PC-3 (cell line): ENCODE data around the gene OPA3.

Experiments
- EZH2 ChIP-seq: fragments of 300-600 bp; sonication (generic); IDR thresholded peaks from one replicate; pipeline ENCODE4 v1.6.1; 2017; ENCODE audit warnings: antibody characterized with exemption, mild to moderate bottlenecking, low read length; ENCODE audit not compliant: unreplicated experiment
- TF ChIP-seq, protein P1 (sequence below): fragments of 300-600 bp; sonication (generic); conservative IDR thresholded peaks from 2 replicates; pipeline ENCODE4 v1.5.1; 2017; ENCODE audit warnings: antibody characterized with exemption, low read depth, mild to moderate bottlenecking, low read length

DNA sequence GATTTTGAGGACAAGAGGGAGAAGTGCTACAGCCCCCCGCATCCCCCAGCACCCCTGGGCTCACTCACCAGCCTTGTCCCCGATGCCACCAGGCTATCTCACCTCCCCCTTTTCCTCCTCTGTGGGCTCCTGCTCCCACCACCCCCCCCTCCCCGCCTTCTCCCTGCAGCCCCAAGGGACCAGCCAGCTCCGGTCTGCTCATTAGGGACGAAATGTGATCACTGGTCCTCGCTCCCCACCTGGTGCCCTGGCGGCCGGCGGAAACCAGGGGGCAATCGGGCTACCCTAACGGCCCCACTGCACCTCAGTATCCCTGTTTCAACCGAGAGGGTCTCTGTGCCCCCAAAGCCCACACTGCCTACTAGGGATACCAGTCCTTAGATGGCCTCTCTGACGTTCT, 14.7 kb upstream of the OPA3 start:
- TF ChIP-seq, protein P1, sequence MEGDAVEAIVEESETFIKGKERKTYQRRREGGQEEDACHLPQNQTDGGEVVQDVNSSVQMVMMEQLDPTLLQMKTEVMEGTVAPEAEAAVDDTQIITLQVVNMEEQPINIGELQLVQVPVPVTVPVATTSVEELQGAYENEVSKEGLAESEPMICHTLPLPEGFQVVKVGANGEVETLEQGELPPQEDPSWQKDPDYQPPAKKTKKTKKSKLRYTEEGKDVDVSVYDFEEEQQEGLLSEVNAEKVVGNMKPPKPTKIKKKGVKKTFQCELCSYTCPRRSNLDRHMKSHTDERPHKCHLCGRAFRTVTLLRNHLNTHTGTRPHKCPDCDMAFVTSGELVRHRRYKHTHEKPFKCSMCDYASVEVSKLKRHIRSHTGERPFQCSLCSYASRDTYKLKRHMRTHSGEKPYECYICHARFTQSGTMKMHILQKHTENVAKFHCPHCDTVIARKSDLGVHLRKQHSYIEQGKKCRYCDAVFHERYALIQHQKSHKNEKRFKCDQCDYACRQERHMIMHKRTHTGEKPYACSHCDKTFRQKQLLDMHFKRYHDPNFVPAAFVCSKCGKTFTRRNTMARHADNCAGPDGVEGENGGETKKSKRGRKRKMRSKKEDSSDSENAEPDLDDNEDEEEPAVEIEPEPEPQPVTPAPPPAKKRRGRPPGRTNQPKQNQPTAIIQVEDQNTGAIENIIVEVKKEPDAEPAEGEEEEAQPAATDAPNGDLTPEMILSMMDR = no peak
- TF ChIP-seq EZH2 = no peak
